Measurements from ENCODE around the gene TSHZ2.

TSHZ2 gene

GRCh38 chr20:53387983-53388675 lies 416.0 kb downstream of the TSHZ2 start:
- Histone ChIP-seq H3K4me1 (ENCODE audit: control insufficient read depth, insufficient read depth, low read length) (peaks cover 6% of the 10 kb centered on the region), H3K36me3 (ENCODE audit: control insufficient read depth, insufficient read depth, low read length, severe bottlenecking) (no peaks in the 10 kb centered on the region), H3K4me3 (ENCODE audit: low read length) (no peak overlapping the region), H3K27me3 (replicated peaks; ENCODE audit: control insufficient read depth, insufficient read depth, low read length) (no peaks in the 10 kb centered on the region), H3K9me3 (ENCODE audit: control insufficient read depth, low read length) (no peaks in the 10 kb centered on the region), H3K9ac (ENCODE audit: low read length) (no peak overlapping the region)
- DNase-seq (ENCODE audit: low read depth), result no peak

GRCh38 chr20:53389516-53390300 lies 417.6 kb downstream of the TSHZ2 start:
- Histone ChIP-seq H3K27me3 (replicated peaks; ENCODE audit: control insufficient read depth, insufficient read depth, low read length) (no peaks in the 10 kb centered on the region), H3K9me3 (ENCODE audit: control insufficient read depth, low read length) (no peaks in the 10 kb centered on the region), H3K9ac (ENCODE audit: low read length) (no peak overlapping the region), H3K4me3 (ENCODE audit: low read length) (no peak overlapping the region), H3K4me1 (ENCODE audit: control insufficient read depth, insufficient read depth, low read length) (no peaks in the 10 kb centered on the region), H3K36me3 (ENCODE audit: control insufficient read depth, insufficient read depth, low read length, severe bottlenecking) (no peaks in the 10 kb centered on the region)
- DNase-seq (ENCODE audit: low read depth), result no peak

- no peaks in the 10 kb centered on the region for H3K27me3 ChIP-seq (replicated peaks; ENCODE audit: control insufficient read depth, insufficient read depth, low read length)
- DNase-seq (ENCODE audit: low read depth), result no peak
These were observed 418.6 kb downstream of the TSHZ2 start for GRCh38 chr20:53390770-53391169.

GRCh38 chr20:53394433-53394832 lies 422.3 kb downstream of the TSHZ2 start:
- H3K27me3 ChIP-seq (replicated peaks; ENCODE audit: control insufficient read depth, insufficient read depth, low read length), result no peaks in the 10 kb centered on the region
- no peaks in the 10 kb centered on the region for H3K9me3 ChIP-seq (ENCODE audit: control insufficient read depth, low read length)
- H3K4me1 ChIP-seq (ENCODE audit: control insufficient read depth, insufficient read depth, low read length), result no peaks in the 10 kb centered on the region
- DNase-seq (ENCODE audit: low read depth), result no peak
- H3K4me3 ChIP-seq (ENCODE audit: low read length), result no peak overlapping the region
- no peak overlapping the region for H3K9ac ChIP-seq (ENCODE audit: low read length)
- H3K36me3 ChIP-seq (ENCODE audit: control insufficient read depth, insufficient read depth, low read length, severe bottlenecking), result no peaks in the 10 kb centered on the region

More at GRCh38 chr20:53390770-53391169, 418.6 kb downstream of the TSHZ2 start:
- no peak overlapping the region for H3K4me3 ChIP-seq (ENCODE audit: low read length)
- H3K9ac ChIP-seq (ENCODE audit: low read length), result no peak overlapping the region
- no peaks in the 10 kb centered on the region for H3K4me1 ChIP-seq (ENCODE audit: control insufficient read depth, insufficient read depth, low read length)
- H3K36me3 ChIP-seq (ENCODE audit: control insufficient read depth, insufficient read depth, low read length, severe bottlenecking), result no peaks in the 10 kb centered on the region
- H3K9me3 ChIP-seq (ENCODE audit: control insufficient read depth, low read length), result no peaks in the 10 kb centered on the region

- Histone ChIP-seq H3K9ac (ENCODE audit: low read length) (no peak overlapping the region), H3K36me3 (ENCODE audit: control insufficient read depth, insufficient read depth, low read length, severe bottlenecking) (no peaks in the 10 kb centered on the region), H3K27me3 (replicated peaks; ENCODE audit: control insufficient read depth, insufficient read depth, low read length) (no peaks in the 10 kb centered on the region), H3K4me3 (ENCODE audit: low read length) (no peak overlapping the region), H3K9me3 (ENCODE audit: control insufficient read depth, low read length) (no peaks in the 10 kb centered on the region), H3K4me1 (ENCODE audit: control insufficient read depth, insufficient read depth, low read length) (peaks cover 3% of the 10 kb centered on the region)
- DNase-seq (ENCODE audit: low read depth), result no peak
These were observed 423.2 kb downstream of the TSHZ2 start for GRCh38 chr20:53395188-53395923.

- no peaks in the 10 kb centered on the region for H3K36me3 ChIP-seq (ENCODE audit: control insufficient read depth, insufficient read depth, low read length, severe bottlenecking)
- H3K4me3 ChIP-seq (ENCODE audit: low read length), result no peak overlapping the region
- H3K9me3 ChIP-seq (ENCODE audit: control insufficient read depth, low read length), result no peaks in the 10 kb centered on the region
- DNase-seq (ENCODE audit: low read depth), result no peak
- peaks cover 3% of the 10 kb centered on the region for H3K4me1 ChIP-seq (ENCODE audit: control insufficient read depth, insufficient read depth, low read length)
- no peak overlapping the region for H3K9ac ChIP-seq (ENCODE audit: low read length)
- no peaks in the 10 kb centered on the region for H3K27me3 ChIP-seq (replicated peaks; ENCODE audit: control insufficient read depth, insufficient read depth, low read length)
These were observed 426.9 kb downstream of the TSHZ2 start for GRCh38 chr20:53399083-53399482.

- no peak overlapping the region for H3K4me3 ChIP-seq (ENCODE audit: low read length)
- no peak for DNase-seq (ENCODE audit: low read depth)
- H3K9ac ChIP-seq (ENCODE audit: low read length), result no peak overlapping the region
- no peaks in the 10 kb centered on the region for H3K9me3 ChIP-seq (ENCODE audit: control insufficient read depth, low read length)
- H3K36me3 ChIP-seq (ENCODE audit: control insufficient read depth, insufficient read depth, low read length, severe bottlenecking), result no peaks in the 10 kb centered on the region
- H3K27me3 ChIP-seq (replicated peaks; ENCODE audit: control insufficient read depth, insufficient read depth, low read length), result no peaks in the 10 kb centered on the region
- peaks cover 3% of the 10 kb centered on the region for H3K4me1 ChIP-seq (ENCODE audit: control insufficient read depth, insufficient read depth, low read length)
These were observed 427.6 kb downstream of the TSHZ2 start for GRCh38 chr20:53399592-53400335.

- no peaks in the 10 kb centered on the region for H3K36me3 ChIP-seq (ENCODE audit: control insufficient read depth, insufficient read depth, low read length, severe bottlenecking)
- no peak for DNase-seq (ENCODE audit: low read depth)
These were observed 430.3 kb downstream of the TSHZ2 start for GRCh38 chr20:53402233-53403005.

GRCh38 chr20:53403029-53403428 lies 430.9 kb downstream of the TSHZ2 start:
- no peaks in the 10 kb centered on the region for H3K9me3 ChIP-seq (ENCODE audit: control insufficient read depth, low read length)
- no peak overlapping the region for H3K4me3 ChIP-seq (ENCODE audit: low read length)
- no peaks in the 10 kb centered on the region for H3K27me3 ChIP-seq (replicated peaks; ENCODE audit: control insufficient read depth, insufficient read depth, low read length)
- no peak for DNase-seq (ENCODE audit: low read depth)
- H3K9ac ChIP-seq (ENCODE audit: low read length), result no peak overlapping the region
- H3K36me3 ChIP-seq (ENCODE audit: control insufficient read depth, insufficient read depth, low read length, severe bottlenecking), result no peaks in the 10 kb centered on the region
- peaks cover 10% of the 10 kb centered on the region for H3K4me1 ChIP-seq (ENCODE audit: control insufficient read depth, insufficient read depth, low read length)

More at GRCh38 chr20:53402233-53403005, 430.3 kb downstream of the TSHZ2 start:
- Histone ChIP-seq H3K9ac (ENCODE audit: low read length) (no peak overlapping the region), H3K4me3 (ENCODE audit: low read length) (no peak overlapping the region), H3K27me3 (replicated peaks; ENCODE audit: control insufficient read depth, insufficient read depth, low read length) (no peaks in the 10 kb centered on the region), H3K9me3 (ENCODE audit: control insufficient read depth, low read length) (no peaks in the 10 kb centered on the region), H3K4me1 (ENCODE audit: control insufficient read depth, insufficient read depth, low read length) (peaks cover 3% of the 10 kb centered on the region)

- Histone ChIP-seq H3K36me3 (ENCODE audit: control insufficient read depth, insufficient read depth, low read length, severe bottlenecking) (no peaks in the 10 kb centered on the region), H3K27me3 (replicated peaks; ENCODE audit: control insufficient read depth, insufficient read depth, low read length) (no peaks in the 10 kb centered on the region), H3K9me3 (ENCODE audit: control insufficient read depth, low read length) (no peaks in the 10 kb centered on the region), H3K9ac (ENCODE audit: low read length) (no peak overlapping the region), H3K4me1 (ENCODE audit: control insufficient read depth, insufficient read depth, low read length) (peaks cover 24% of the 10 kb centered on the region), H3K4me3 (ENCODE audit: low read length) (no peak overlapping the region)
- DNase-seq (ENCODE audit: low read depth), result no peak
These were observed 433.0 kb downstream of the TSHZ2 start for GRCh38 chr20:53405139-53405538.
